ENCODE data around the gene COPS3.

The COPS3 gene

DNA sequence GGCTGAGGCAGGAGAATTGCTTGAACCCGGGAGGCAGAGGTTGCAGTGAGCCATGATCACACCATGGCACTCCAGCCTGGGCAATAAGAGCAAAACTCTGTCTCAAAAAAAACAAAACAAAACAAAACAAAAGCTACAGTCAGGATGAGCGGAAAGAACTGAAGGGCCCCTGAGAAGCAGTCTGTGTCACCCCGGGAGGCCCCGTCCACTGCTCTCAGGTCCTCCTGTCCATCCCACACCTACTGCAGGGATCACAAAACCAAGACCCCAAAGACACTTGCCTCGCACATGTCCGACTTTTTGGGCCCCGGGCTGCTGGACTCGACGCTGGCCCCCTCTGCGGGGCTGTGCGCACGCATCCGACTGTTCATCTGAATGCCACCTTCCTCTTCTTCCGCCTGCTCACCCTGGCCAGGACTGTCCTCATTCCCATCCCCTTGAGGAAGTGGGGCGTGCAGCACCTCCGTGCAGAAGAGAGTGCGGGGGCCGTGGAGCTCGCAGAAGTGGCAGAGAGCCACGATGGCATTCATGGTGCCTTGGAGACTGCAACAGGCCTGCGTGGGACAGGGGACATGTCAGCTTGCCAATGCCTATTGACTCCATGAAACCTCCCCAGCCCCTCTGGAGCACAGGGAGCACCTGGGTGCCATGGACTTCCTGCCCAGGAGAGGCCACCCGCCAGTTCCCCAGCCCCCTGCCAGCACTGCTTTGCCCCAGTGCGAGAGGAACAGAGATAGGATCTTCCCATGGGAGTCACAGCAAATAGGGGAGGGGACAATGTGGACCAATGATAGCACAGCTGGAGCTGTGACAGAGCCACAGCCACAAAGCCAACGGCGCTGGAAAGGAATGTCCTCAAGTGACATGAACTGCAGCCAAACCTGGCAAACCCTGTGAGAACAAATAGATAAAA is 53.2 kb downstream of the COPS3 start:
- Histone ChIP-seq H3K36me3 (ENCODE audit: insufficient read depth, low read length) (peaks cover 94% of the 10 kb centered on the region), H3K9me3 (ENCODE audit: insufficient read depth, low read length, severe bottlenecking) (no peaks in the 10 kb centered on the region), H3K4me3 (ENCODE audit: low read depth in 1 of 2, low read length in 2 of 2) (no peak overlapping the region), H3K79me2 (ENCODE audit: insufficient read depth, low read length) (peaks cover 12% of the 10 kb centered on the region; the same call in 1 of the 2 replicates), H3K9ac (ENCODE audit: low read depth, low read length) (no peak overlapping the region), H2AFZ (ENCODE audit: low read depth, low read length) (no peak overlapping the region), H3K4me1 (ENCODE audit: insufficient read depth, low read length) (no peaks in the 10 kb centered on the region), H4K20me1 (ENCODE audit: insufficient read depth, low read length) (peaks cover 15% of the 10 kb centered on the region), H3K4me2 (ENCODE audit: insufficient read depth, low read length) (no peak overlapping the region), H3K27ac (ENCODE audit: low read length) (no peak overlapping the region), H3K27me3 (ENCODE audit: insufficient read depth, low read length, poor library complexity) (no peaks in the 10 kb centered on the region)
- DNase-seq = no peak
- ATAC-seq (ENCODE audit: insufficient read depth, low read depth) = no peak
- TF ChIP-seq, protein P1, sequence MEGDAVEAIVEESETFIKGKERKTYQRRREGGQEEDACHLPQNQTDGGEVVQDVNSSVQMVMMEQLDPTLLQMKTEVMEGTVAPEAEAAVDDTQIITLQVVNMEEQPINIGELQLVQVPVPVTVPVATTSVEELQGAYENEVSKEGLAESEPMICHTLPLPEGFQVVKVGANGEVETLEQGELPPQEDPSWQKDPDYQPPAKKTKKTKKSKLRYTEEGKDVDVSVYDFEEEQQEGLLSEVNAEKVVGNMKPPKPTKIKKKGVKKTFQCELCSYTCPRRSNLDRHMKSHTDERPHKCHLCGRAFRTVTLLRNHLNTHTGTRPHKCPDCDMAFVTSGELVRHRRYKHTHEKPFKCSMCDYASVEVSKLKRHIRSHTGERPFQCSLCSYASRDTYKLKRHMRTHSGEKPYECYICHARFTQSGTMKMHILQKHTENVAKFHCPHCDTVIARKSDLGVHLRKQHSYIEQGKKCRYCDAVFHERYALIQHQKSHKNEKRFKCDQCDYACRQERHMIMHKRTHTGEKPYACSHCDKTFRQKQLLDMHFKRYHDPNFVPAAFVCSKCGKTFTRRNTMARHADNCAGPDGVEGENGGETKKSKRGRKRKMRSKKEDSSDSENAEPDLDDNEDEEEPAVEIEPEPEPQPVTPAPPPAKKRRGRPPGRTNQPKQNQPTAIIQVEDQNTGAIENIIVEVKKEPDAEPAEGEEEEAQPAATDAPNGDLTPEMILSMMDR (IDR thresholded peaks at IDR 0.05; ENCODE audit: borderline replicate concordance, extremely low read depth, low read length, poor library complexity, severe bottlenecking) = no peak
- TF ChIP-seq EZH2 (IDR thresholded peaks at IDR 0.05; ENCODE audit: borderline replicate concordance, low read depth, low read length, severe bottlenecking) = no peak

DNA sequence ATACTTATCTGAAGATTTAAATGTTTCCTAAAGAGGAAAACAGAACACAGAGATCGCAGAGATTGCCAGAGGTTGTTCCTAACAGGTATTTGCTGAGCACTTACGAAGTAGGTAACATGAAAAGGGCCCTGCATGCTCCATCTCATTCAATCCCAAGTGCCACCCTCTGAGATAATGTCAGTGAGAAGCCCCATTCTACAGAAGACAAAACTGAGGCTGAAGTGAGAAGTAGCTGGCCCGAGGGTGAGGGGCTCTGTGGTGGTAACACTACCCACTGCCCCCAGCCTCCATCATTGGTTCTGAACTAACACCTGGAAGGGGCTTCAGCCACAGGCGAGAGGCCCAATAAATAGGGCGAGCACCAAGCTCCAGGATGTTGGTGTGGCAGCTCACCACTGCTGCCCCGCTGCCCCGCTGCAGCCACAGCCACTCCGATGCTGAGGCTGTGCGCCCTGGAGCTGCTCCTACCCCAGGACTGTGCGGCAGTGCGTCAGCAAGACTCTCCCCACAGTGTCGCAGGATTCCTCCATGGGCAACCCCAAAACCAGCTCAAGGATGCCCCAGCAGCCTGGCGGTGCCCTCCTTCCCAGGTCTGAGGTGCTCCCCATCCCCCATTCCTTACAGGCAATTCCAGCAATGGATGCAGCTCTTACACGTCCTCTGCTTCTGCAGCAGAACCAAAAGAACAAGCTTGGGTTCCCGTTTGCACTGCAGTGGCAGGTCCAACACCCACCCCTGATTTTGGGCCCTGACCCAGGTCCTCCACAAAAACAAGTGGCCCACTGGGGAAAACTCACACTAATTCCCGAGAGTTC is 54.4 kb downstream of the COPS3 start:
- TF ChIP-seq, protein P1 (IDR thresholded peaks at IDR 0.05; ENCODE audit: borderline replicate concordance, extremely low read depth, low read length, poor library complexity, severe bottlenecking) = no peak
- TF ChIP-seq EZH2 (IDR thresholded peaks at IDR 0.05; ENCODE audit: borderline replicate concordance, low read depth, low read length, severe bottlenecking) = no peak
- H3K27me3 ChIP-seq (ENCODE audit: insufficient read depth, low read length, poor library complexity) = no peaks in the 10 kb centered on the region
- H3K4me1 ChIP-seq (ENCODE audit: insufficient read depth, low read length) = no peaks in the 10 kb centered on the region
- no peak overlapping the region for H3K4me2 ChIP-seq (ENCODE audit: insufficient read depth, low read length)
- peaks cover 15% of the 10 kb centered on the region for H4K20me1 ChIP-seq (ENCODE audit: insufficient read depth, low read length)
- ATAC-seq (ENCODE audit: insufficient read depth, low read depth) (no peak), DNase-seq (no peak)
- H3K9ac ChIP-seq (ENCODE audit: low read depth, low read length) = no peak overlapping the region
- H3K36me3 ChIP-seq (ENCODE audit: insufficient read depth, low read length) = peaks cover 93% of the 10 kb centered on the region
- H3K79me2 ChIP-seq (ENCODE audit: insufficient read depth, low read length) = peaks cover 2% of the 10 kb centered on the region; the same call in 1 of the 2 replicates
- H2AFZ ChIP-seq (ENCODE audit: low read depth, low read length) = no peak overlapping the region
- no peaks in the 10 kb centered on the region for H3K9me3 ChIP-seq (ENCODE audit: insufficient read depth, low read length, severe bottlenecking)
- H3K4me3 ChIP-seq (ENCODE audit: low read depth in 1 of 2, low read length in 2 of 2) = no peak overlapping the region
- H3K27ac ChIP-seq (ENCODE audit: low read length) = no peak overlapping the region

DNA sequence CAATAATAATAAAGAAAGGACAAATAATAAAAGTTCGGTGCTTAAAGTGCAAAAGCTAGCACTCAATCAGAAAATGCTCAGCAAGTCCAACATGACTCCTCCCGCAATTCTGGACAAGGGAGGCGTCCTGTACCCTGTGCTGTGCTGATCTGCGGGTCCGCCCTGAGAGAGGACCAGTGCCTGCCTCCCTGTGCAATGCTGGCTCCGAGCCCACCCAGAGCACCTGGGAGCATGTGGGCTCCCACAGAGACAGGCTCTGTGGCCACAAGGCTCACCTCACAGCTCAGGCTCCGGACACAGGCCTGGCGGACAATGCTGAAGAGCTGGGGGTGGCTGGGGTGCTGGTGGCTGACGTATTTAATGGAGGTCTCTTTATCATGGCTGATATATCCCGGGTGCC is 55.1 kb downstream of the COPS3 start:
- TF ChIP-seq, protein P1 (IDR thresholded peaks at IDR 0.05; ENCODE audit: borderline replicate concordance, extremely low read depth, low read length, poor library complexity, severe bottlenecking) = no peak
- TF ChIP-seq EZH2 (IDR thresholded peaks at IDR 0.05; ENCODE audit: borderline replicate concordance, low read depth, low read length, severe bottlenecking) = no peak
- no peak overlapping the region for H3K27ac ChIP-seq (ENCODE audit: low read length)
- H3K9ac ChIP-seq (ENCODE audit: low read depth, low read length) = no peak overlapping the region
- peaks cover 93% of the 10 kb centered on the region for H3K36me3 ChIP-seq (ENCODE audit: insufficient read depth, low read length)
- ATAC-seq (ENCODE audit: insufficient read depth, low read depth) (no peak), DNase-seq (no peak)
- H3K9me3 ChIP-seq (ENCODE audit: insufficient read depth, low read length, severe bottlenecking) = no peaks in the 10 kb centered on the region
- H3K79me2 ChIP-seq (ENCODE audit: insufficient read depth, low read length) = peaks cover 2% of the 10 kb centered on the region; the same call in 1 of the 2 replicates
- peaks cover 15% of the 10 kb centered on the region for H4K20me1 ChIP-seq (ENCODE audit: insufficient read depth, low read length)
- no peaks in the 10 kb centered on the region for H3K27me3 ChIP-seq (ENCODE audit: insufficient read depth, low read length, poor library complexity)
- no peak overlapping the region for H2AFZ ChIP-seq (ENCODE audit: low read depth, low read length)
- no peaks in the 10 kb centered on the region for H3K4me1 ChIP-seq (ENCODE audit: insufficient read depth, low read length)
- H3K4me2 ChIP-seq (ENCODE audit: insufficient read depth, low read length) = no peak overlapping the region
- H3K4me3 ChIP-seq (ENCODE audit: low read depth in 1 of 2, low read length in 2 of 2) = no peak overlapping the region

Data from DND-41 (cell line).